ENCODE data around the gene IL22RA1.

The IL22RA1 gene

GRCh38 chr1:24114753-24115152, 28.2 kb downstream of the IL22RA1 start:
- no peak for DNase-seq (ENCODE audit: low read depth)

- DNase-seq (ENCODE audit: low read depth) = no peak
Observed at GRCh38 chr1:24113641-24114033, 29.3 kb downstream of the IL22RA1 start.

GRCh38 chr1:24111996-24112779, 30.8 kb downstream of the IL22RA1 start, which contains the start of gene MYOM3:
MYOM3 (minus strand) TSS chr1:24112135; CDS start chr1:24108636, 3,499 bp downstream.
- no peak for DNase-seq (ENCODE audit: low read depth)

GRCh38 chr1:24111262-24111995, 31.5 kb downstream of the IL22RA1 start:
- no peak for DNase-seq (ENCODE audit: low read depth)

- DNase-seq (ENCODE audit: low read depth) = no peak
Observed at GRCh38 chr1:24110642-24111261, 32.2 kb downstream of the IL22RA1 start.

GRCh38 chr1:24109686-24110475, 33.1 kb downstream of the IL22RA1 start:
- no peak for DNase-seq (ENCODE audit: low read depth)

GRCh38 chr1:24109166-24109483, 33.8 kb downstream of the IL22RA1 start:
- no peak for DNase-seq (ENCODE audit: low read depth)

DNA sequence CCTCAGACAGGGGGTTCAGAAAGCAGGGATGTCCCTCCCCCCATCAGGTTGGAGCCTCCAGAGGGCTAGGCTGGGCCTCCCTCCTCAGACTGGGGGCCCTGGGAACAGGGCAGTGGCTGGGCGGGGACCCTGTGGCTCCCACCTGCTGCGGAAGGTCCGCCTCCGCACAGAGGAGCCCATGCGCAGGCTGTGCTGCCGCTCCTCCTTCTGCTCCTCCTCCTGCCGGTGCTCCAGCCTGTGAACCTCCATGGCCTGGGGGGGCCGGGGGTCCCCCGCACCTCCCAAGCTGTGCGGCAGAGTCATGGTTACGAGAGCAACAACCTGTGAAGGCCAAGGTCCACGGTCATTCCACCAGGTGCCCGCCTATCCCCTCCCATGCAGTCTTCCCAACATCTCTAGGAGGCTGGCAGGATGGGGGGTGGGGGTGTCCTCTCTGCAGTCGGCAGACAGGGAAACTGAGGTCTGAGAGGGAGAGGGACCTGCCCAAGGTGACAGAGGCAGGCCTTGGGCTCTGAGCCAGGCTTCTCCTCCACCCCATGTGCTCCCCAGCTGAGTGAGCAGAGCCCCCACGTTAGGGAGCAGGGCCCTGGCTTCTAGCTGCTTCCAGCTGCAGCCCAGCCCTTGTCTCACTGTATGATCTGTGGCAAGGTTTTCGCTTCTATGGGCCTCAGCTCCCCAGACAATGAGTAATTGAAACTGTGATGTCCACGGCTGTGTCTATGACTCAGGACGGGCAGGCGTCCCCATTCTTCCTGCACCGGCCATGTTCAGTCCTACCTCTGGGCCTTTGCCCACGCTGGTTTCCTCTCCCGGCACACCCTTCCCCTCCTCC, 34.4 kb downstream of the IL22RA1 start:
- no peak for DNase-seq (ENCODE audit: low read depth)

DNA sequence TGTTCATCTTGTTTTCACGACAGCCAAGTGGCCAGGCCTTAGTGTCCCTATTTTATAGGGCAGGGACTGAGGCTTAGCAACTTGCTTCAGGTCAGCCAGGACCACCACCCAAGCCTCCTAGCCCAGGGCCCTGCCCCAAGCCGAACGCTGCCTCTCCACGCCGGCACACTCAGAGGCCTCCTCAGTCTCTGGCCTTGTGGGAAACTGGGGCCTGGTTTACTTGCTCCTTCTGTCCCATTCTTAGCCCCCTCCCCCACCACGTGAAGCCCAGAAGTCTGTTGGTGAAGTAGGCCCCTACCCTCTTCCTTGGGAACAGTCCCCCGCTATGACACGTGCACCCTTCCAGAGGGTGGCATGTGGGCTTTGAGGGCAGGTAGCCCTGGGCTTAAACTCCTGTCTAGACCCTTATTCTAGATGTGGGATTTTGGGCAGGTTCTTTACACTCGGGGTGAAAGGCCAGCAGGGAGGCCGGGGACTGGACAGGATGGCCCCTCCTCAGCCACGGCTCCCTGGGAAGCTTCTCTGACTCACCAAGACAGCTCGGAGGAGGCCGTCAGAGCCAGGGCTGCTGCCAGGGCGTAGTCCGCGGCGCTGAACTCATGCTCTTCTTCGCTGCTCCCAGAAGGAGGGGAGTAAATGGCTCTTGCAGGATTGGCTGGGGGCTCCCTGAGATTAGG, 35.3 kb downstream of the IL22RA1 start:
- DNase-seq (ENCODE audit: low read depth) = no peak

GRCh38 chr1:24105368-24106160, 37.4 kb downstream of the IL22RA1 start:
- DNase-seq (ENCODE audit: low read depth) = no peak

GRCh38 chr1:24104854-24105253, 38.1 kb downstream of the IL22RA1 start:
- DNase-seq (ENCODE audit: low read depth) = no peak

DNA sequence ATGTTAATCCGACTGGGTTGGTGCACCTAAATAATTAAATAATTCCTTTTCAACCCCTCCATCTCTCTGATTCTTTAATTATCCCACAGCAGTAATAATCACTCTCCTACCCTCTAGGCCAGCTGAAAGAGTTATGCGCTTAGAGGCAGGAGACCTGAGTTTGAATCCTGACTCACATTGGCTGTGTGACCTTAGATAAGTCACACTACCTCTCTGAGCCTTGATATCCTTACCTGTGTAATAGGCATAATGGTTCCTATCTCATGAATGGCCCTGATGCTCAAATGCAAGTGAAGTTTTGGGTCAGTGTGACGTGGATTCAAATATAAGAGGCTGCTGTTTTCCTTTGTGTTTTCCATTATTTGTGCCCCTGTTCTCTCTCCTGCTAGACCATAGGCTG, 39.1 kb downstream of the IL22RA1 start:
- DNase-seq (ENCODE audit: low read depth) = no peak

- DNase-seq (ENCODE audit: low read depth) = no peak
Observed at GRCh38 chr1:24103408-24103807, 39.5 kb downstream of the IL22RA1 start.

DNA sequence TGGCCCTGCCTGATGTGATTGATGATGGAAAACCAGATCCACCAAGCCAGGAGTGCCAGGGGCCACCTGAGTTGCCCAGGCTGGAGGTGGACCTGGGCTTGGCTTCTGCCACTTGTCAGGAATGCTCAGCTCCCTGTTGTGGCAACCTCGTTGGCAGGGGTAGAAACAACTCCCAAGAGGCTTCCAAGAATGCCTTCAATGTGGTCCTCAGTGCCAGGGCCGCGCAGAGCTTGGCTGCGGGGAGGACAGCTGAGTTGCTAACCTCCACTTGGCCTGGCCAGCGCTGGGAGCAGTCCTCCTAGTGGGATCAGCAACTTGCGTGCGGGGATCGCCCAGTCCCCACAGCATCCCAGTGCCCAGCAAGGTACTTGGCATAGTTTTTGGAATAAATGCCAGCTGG, 40.0 kb downstream of the IL22RA1 start:
- no peak for DNase-seq (ENCODE audit: low read depth)

DNA sequence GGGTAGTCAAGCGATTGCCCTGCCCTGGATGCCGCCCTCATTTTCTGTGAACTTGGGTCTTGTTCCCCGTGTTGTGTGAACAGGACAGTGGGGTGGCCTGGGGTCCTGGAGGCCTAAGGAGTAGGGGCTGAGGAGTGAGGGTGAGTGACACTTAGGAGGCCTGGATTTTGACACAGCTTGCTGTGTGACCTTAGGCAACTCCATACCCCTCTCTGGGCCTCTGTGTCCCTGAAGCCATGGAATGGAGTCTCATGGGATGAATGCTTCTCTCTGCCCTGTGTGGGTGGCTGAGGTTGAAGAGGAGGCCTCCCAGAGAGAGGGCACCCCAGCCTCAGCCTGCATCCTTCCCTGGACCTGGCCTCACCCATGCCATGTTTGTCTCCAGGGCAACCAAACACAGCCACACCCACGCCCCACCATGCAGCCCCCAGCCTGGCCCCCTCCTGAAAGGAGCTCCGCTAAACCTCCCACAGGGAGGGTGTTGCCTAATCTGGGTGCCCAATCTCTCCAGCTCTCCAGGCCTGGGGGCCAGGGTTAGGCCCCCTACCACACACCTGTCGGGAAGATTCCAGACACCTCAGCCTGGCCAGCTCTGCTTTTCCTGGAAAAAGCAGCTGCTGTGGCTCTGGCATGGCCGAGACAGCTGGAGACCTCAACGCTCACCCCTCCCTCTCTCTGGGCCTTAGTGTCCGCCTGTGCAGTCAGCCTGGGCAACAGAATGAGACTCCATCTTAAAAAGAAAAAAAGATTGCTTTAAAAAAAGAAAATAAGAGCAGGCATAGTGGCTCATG, 40.9 kb downstream of the IL22RA1 start:
- no peak for DNase-seq (ENCODE audit: low read depth)

GRCh38 chr1:24100945-24101737, 41.8 kb downstream of the IL22RA1 start:
- DNase-seq (ENCODE audit: low read depth) = no peak

- DNase-seq (ENCODE audit: low read depth) = no peak
Observed at GRCh38 chr1:24098943-24099638, 43.8 kb downstream of the IL22RA1 start.

- DNase-seq (ENCODE audit: low read depth) = no peak
Observed at GRCh38 chr1:24098102-24098501, 44.8 kb downstream of the IL22RA1 start.
